MV-4-11 (cell line): Measurements from ENCODE around the gene FAM135A.

Experiments used
- DNase-seq: peaks from one replicate; lab custom pipeline; 2025; lab: John Stamatoyannopoulos, UW

The FAM135A gene

DNA sequence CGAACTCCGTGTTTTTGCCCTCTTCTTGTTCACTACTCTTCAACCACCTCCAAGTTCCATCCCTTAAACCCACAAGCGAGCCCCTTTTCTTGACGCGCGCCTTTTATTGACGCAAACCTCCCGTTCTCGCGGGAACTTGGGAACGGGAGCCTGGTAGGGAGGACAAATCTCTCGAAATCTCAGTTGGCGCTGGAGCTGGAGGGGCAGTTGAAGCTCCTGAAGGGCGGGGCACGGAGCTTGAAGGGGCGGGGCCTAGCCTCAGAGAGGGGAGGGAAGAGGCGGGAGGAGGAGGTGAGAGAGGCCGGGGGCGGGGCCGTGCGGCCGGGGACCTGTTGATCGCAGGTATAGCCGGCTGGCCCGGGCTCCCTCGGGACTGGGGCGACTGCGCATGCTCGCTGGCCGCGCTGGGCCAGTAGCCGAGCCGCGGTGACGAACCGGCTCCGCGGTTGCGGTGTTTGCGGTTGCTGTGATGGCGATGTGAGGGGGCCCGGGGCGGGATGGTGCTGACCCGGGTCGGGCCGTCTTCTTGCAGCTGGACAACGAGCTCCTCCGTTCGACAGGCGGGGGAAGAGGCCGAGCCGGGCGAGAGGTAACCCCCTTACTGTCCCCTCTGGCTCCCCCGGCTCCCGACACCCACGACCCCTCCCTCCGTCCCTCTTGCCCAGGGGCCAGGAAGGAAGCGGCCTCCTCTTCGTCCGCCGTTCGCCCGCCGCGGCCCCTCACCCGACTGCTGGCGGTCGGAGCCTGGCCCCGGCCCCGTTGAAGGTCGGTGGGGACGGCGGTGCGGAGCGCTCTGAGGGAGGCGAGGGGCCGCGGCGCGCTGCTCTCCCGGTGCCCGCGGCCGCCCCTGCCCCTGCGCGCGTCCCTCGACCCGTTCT, at the start of gene FAM135A:
Gene FAM135A (plus strand): TSS at position 395 of the 878 bp plus-strand sequence. CDS start 14,835 bp downstream, outside the sequence.
- DNase-seq, result peak; percentile 89

DNA sequence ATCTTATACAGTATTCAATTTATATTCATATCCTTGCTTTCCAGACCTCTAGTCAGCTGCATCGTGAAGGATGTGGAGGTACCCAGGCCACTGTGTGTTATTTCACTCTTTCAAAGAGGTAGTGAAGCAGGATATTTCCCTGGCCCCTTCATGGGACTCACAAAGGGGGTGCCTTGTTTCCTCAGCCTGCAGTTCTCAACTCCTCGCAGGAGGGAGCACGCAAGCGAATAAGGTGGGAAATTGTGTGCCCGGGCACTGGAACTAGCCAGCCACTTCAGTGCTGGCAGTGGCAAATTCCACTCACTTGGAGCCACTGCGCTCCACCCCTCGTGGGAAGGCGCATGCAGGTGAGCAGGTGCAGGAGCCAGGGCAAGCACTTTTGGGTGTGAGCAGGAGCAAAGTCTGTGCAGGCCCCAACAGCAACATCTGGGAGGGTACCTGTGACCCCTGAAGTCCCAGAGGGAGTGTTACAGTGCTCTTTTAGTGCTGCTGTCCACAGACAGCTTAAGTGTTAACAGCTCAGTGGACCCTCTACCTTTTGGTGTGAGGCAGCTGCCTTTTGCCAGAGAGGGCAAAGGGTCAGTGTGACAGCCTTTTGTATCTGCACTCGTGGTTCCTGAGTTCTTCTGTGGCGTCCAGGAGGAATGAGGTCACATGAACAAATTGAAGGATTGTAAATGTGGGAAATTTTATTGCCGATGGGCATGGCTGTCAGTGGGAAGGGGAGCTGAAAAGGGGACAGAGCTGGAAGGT, 49.4 kb upstream of the FAM135A start:
- DNase-seq, result no peak

DNA sequence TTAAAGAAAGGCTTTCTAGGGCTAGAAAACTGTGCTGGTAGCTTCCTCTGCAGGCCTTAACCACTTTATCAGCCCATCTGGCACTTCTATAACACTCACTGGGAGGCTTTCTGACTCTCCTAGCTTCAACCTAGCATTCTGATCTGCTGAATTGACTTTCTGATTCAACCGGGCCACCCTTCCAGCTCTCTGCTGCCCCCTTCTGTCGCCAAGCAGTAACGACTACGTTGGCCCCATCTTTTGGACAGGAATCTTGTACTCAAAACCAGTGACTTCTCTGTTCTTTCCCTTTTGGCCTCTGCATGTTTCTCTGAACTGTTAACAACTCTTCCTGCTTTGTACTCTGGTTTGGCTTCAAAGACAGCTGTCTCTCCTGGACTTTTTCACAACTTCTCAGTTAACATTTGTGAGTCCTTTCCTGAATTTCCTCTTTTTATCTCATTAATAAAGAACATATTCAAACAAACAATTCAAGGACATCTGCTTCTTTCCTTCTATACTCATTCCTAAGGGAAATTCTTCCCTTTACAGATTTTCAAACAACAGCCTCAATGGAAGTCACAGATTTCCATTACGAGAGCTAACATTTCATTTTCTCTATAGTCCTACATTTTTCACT, 43.9 kb upstream of the FAM135A start:
- DNase-seq, result peak; percentile 38

DNA sequence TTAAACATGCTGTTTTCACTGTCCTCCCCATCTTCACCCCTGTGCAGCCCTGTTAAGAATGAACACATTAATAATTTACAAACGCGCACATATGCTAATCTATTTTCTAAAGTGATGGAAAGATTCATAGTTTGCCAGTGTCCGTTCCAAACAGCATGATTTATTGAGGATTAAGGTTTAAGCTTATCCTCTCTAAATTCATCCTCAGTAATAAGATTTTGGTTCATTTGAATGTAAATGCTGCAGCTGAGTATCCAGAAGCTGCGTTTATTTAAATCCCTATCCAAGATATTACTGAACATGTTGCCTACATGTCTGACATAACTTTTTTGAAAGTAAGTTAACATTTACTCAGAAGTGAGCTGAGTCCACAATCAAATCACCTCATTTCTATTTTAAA, 42.8 kb upstream of the FAM135A start:
- DNase-seq, result no peak

DNA sequence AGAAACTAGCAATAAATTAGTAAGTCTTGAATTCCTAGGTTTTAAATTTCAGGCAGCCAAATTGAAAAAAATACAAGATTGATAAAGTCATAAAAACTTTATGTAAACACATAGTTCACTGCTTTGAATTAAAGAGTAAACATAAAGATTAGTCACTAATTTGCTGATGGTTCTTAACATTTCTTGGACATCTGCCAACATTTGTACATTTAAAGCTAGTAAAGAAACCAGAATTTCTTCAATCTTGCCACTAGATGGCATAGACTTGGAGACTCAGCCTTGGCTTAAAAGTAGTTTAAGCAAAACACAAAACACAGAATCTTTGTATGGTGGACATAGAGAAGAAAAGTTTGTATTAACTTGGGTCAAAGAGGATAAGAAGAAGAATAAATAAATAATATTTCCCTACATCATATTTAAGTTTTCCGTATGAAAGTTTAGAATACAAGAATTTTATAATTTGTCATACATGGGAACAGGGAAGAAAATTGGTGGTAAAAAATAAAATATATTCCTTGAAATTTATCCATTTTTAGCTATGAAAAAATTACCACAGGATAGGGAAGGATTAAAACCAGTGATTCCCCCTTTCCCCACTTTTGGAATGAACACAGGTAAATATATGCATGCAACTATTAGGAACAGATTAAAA, 41.7 kb upstream of the FAM135A start:
- peak; percentile 61 for DNase-seq

DNA sequence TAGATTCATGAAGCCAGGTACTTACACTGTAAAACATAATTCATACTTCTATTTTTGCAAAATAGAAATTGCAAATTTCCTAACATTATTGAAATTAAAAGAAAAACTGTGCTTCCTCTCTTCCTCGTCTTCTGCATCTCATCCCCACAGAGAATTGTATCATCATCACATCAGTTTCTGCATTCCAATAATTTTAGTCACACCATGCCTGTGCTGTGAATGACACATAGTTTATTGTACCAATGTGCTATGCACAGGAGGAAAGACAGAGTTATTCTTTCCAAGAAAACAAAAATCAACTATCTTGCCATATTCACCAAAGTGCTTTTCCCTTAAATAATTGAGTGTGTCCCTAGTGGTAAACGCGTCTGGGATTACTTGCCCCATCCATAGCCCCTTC, 38.1 kb upstream of the FAM135A start:
- DNase-seq, result no peak

DNA sequence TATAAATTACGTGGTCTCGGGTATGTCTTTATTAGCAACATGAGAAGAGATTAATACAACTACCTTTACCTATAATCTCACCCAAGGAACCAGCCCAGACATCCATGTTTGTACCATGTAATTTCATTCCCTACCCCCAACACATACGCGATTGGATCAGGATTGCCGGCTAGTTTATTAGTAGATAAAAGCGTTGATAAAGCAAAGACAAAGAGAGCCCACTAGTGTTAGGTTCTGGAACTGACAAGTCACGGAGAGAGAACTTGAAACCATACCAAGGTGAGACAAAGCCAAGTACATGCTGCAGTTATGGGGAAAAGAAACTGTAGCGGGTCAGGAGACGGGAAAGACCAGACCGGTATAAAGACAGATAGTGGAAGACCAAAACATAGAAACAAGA, 37.4 kb upstream of the FAM135A start:
- DNase-seq, result no peak

DNA sequence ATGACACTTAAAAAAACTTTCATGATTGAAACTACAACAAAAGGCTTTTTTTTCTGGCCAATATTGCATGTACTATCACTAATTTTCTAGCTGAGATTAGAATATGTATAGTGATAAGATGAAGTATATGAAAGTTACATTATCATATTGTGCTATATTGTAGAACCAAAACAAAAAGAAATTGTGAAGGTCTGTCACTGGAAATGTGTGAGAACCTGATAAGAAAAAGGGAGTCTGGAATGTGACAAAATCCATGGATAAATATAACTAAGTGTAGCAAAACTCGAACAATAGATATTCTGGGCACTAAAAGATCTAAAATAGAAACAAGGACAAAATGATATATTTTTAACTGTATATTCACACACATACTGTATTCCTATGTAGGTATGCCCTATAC, 36.7 kb upstream of the FAM135A start:
- DNase-seq, result no peak

DNA sequence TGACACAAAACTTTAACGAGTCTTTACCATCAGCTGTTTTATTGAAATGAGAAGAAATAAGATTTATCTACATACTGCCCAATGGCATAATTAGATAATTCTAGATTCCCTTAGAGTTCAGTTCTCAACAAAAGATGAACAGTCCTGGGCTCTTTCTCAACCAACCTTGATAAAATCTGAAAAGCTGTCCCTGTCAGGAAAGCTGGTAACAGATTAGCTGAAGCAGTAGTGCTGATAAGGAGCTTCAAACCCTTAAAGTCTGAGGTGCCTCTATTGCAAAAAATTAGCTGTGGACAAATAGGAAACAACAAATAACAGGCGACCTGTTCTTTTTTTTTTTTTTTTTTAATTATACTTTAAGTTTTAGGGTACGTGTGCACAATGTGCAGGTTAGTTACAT, 35.9 kb upstream of the FAM135A start:
- no peak for DNase-seq

DNA sequence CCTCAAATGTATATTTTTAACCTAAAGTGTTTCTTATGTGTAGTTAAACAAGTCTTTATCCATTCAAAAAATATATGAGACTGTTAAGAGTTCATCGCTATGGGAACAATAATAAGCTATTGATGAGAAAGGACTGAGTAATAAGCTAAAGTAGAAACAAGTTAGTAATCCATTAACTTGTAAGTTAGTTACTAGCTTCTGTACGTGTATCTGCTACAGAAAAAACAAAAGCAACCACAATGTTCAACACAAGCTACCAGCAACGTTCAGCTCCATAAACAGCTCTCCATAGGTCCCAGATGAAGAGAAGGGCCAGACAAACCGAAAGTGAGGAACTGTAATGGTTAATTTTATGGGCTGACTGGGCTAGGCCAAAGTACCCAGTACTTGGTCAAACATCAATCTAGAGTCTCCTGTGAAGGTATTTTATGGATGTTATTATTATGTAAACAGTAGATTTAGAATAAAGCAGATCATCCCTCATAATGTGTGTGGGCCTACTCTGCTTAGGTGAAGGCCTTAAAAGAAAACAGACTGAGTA, 33.8 kb upstream of the FAM135A start:
- DNase-seq, result no peak

DNA sequence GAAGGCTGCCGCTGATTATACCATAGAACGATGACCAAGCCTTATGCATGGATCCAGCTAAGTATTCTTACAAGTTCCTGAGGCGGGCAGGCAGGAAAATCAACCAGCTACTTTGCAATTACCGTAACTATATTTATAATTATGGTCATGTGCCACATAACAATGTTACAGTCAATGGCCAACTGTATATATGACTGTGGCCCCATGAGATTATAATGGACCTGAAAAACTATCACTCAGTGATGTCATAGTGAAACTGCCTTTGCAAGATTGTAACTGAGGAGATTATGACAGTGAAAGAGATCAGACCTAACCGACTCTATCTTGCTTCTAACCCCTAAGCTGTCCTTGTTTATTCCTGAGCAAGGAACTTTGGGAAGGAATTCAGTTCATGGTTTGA, 33.1 kb upstream of the FAM135A start:
- DNase-seq, result no peak

DNA sequence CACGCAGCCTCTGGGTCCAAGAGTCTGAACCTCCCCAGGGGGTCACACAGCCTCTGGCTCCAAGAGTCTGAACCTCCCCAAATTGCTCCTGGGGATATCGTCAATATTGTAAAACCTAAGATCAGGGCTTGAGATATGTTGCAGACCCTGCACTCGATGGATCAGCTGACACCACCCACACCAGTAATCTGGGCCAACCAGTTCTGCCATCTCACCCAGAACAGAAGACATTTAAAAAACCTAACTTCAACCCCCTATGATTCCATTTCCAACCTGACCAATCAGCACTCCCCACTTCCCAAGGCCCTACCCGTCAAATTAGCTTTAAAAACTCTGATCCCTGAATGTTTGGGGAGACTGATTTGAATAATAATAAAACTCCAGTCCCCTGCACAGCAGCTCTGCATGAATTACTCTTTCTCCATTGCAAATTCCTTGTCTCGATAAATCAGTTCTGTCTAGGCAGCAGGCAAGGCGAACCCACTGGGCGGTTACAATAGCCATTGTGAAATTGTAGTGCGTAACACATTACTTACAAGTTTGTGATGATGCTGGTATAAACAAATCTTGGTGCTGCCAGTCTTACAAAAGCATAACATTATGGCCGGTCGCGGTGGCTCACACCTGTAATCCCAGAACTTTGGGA, 32.4 kb upstream of the FAM135A start:
- DNase-seq, result no peak

DNA sequence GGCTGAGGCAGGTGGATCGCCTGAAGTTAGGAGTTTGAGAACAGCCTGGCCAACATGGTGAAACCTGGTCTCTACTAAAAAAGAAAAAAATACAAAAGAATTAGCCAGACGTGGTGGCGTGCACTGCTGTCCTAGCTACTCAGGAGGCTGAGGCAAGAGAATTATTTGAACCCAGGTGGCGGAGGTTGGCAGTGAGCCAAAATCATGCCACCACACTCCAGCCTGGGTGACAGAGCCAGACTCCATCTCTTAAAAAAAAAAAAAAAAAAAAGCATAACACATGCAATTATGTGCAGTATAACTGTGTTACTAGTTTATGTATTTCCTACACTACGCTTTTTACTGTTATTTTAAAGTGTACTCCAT, 31.9 kb upstream of the FAM135A start:
- no peak for DNase-seq

DNA sequence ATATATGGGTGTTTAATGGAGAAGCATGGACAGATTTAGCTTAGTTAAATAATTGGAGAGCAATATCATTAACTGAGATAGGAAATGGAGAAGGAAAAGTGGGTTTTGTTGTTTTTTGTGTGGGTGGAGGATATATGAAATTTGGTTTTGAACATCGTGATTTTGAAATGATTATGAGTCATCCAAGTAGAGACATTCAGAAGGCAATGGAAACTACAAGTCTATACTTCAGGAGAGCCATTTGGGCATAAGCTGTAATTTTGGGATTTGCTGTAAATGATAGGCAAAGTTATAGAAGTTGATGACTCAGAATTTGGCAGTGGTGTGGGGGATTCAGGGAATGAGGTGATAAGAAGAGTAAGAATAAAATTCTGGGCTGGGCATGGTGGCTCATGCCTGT, 27.4 kb upstream of the FAM135A start:
- no peak for DNase-seq

DNA sequence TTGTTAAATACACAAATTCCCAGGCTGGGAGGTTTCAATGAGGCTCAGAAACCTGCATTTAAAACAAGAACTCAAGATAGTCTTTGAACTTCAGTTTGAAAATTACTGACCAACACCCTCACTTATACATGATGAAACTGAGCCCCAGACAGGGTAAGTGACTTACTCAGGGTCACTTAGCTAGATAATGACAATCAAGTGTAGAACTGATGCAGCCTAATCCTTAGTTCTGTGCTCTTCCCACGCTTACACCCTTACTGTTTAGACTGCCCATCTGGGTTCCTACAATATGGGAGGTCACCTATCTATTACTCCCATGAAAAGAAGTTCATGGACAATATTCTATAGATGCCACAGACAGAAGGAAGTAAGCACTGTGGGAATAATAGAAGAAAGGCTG, 24.5 kb upstream of the FAM135A start:
- no peak for DNase-seq

DNA sequence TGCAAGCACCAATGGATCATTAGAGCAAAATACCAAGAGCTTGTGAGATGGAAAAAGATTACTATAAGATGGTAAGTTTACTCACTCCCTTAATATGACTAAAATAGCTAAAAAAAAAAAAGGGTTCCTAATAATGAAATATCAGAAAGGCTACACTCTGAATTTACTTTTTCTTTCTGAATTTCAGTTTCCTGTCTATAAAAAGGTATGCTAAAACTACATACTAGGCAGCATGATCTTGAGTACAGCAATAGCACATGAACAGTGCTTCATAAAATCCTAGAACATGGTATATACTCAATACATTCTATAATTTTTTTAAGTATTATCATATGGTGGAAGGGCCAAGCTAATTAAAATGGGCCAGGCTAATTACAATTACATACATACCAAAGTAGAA, 24.0 kb upstream of the FAM135A start:
- no peak for DNase-seq

DNA sequence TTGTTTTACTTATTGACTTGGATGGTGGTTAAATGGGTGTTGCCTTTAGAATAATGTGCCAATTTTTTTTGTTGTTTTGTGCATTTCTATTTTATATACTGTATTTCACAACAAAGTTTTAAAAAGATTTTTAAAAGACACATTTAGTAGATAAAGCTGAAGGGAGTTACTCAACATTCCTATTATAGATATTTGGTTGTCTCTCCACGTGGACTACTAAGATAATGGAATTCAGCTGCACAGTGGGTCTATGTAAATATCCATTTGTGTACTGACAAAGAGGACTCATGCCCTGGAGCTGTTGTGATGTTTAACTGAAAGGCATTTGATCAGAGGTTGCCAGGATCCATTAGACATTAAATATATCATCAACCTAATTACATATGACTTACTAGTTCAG, 23.2 kb upstream of the FAM135A start:
- DNase-seq, result no peak

DNA sequence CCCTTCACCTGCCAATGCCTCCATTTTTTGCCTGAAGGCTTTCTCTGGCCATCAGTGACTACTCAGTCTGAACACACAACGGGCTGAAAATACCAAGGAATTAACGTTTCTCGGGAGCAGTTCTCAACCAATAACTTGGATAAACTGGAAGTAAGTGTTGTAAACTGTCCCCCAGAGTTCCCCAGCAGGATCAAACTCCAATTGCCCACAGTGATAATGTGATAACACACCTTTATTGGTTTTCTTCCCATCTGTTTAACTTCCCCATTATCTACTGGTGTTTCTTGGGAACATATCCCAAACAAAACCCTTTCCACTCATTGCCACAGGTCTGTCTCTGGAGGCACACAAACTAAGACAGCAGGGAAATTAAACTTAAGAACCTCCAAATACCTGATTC, 21.8 kb upstream of the FAM135A start:
- DNase-seq, result no peak

DNA sequence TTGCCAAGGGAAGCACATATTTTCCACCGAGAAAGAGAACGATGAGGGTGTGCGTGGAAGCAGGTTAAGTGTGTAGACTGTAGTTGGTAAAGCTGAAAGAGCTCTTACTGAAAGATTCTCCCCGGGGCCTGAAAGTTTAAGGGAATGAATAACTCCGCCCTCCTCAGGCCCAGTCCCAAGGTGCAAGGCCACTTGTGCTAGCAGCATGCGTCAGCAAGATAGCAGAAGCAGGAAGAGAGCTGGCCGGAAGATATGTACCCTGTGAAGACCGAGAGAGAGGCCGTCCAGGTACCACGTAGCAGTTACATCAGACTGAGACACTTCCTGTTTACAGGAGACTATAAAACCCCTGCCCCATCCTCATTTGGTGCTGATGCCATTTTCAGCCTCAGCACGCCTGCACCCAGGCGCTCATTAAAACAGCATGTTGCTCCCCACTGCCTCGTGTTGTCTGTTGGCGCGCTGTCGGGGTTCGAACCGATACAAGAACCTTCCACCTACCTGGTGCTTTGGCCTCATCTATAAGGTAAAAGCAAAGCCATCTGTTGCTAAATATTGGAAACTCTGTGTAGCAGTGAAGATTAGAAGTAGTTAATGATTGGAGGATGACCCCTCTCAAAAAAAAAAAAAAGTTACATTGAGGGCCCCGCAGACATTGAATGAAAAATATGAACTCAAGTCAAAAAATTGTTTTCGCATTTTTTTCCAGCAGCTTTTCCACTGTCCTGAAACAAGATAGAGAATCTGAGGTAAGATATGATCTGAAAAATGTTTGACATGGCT, 18.6 kb upstream of the FAM135A start:
- no peak for DNase-seq

DNA sequence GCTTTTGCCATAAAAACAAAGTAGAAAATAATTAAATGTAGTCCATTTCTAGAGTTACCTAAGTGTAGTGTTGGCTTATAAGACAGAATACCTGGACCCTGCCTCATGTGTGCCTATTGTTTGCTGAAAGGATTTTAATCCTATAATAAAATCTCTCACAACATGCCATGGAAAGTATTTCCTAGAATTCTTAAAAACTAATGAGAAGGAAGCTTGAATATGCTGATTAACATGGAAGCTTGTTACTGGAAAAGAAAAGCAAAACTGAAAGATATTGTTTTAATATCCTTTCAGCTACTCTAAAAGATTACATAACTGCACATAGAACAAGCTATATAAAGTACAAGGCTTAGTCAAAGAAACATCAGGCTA, 18.0 kb upstream of the FAM135A start:
- DNase-seq, result no peak

DNA sequence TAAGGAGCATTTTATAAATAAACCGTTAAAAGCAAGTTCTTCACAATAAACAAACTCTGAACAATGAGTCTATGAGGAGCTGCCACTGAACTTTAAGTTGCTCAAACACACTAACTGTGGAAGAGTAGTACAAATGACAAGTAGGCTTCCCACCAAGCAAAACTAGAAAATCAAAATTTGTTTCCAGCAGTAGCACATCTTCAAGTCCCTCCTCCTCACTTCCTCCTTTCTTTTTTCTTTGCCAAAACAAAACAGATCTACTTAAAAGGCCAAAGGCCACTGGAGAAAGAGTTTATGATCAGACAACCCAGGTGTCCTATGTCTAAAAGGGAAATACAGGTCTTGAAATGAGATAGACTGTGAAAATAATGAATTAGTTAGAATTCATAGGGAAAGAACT, 17.1 kb upstream of the FAM135A start:
- DNase-seq, result no peak
